ENCODE results near the gene NOC2L.

NOC2L gene

DNA sequence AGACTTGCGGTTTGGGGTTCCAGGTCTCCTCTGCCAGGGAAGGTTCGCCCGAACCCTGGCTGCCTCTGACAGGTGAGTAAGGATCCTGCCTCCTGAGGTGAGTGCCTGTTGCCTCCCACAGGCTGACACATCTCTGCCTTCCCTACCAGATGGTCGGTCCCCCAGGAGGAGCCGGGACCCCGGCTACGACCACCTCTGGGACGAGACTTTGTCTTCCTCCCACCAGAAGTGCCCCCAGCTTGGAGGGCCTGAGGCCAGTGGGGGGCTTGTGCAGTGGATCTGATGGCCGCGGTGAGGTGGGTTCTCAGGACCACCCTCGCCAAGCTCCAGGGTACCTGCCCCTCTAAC, 15.2 kb upstream of the NOC2L start:
- DNase-seq, result no peak

DNA sequence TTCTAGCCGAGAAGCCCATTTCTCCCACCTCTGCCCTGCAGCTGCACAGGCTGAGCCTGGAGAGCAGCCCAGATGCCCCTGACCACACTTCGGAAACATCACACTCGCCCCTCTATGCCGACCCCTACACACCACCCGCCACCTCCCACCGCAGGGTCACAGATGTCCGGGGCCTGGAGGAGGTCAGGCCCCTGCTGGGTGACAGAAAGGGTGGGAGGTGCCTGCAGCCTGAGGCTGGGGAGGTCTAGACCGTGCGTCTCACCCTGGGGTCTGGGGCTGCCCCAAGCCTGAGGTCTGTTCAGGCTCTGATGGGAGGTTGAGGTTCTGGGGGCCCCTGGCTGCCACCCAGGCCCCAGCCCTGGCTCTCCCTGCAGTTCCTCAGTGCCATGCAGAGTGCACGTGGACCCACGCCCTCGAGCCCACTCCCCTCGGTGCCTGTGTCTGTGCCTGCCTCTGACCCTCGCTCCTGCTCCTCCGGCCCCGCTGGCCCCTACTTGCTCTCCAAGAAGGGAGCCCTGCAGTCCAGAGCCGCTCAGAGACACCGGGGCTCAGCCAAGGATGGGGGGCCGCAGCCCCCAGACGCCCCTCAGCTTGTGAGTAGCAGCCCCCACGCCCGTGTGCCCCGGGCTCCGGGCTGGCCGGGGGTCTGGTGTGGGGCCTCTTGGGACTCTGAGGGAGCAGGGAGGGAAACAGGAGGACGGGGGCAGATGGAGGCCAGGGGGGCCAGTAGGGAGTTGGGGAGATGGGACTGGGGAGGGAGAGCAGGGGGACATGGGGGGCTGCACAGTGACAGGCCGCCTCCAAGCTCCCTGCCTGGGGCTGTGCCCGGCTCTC, 14.6 kb upstream of the NOC2L start:
- DNase-seq, result no peak

- DNase-seq, result no peak
Measured at GRCh38 chr1:972726-973458, 13.8 kb upstream of the NOC2L start.

- no peak for DNase-seq
Measured at GRCh38 chr1:971751-972506, 12.9 kb upstream of the NOC2L start.

- DNase-seq, result no peak
Measured at GRCh38 chr1:970973-971730, 12.1 kb upstream of the NOC2L start.

DNA sequence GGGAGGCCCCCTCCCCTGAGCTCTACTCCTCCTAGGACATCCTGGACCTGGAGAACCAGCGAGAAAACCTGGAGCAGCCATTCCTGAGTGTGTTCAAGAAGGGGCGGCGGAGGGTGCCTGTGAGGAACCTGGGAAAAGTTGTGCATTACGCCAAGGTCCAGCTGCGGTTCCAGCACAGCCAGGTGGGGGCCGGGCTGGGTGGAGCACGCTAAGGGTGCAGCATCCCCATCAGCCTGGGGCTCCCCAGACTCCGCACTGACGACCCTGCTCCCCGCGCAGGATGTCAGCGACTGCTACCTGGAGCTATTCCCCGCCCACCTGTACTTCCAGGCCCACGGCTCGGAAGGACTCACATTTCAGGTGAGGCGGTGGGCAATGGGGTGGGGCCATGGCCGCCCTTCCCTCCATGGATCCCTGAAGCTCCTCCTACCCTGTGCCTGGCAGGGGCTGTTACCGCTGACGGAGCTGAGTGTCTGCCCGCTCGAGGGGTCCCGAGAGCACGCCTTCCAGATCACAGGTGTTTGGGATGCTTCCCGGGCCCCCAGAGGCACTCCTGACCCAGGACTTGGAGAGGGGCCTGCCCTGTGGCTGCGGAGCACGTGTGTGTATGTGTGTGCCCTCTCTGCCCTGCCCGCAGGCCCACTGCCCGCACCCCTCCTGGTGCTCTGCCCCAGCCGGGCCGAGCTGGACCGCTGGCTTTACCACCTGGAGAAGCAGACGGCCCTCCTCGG, 11.4 kb upstream of the NOC2L start:
- DNase-seq, result no peak

DNA sequence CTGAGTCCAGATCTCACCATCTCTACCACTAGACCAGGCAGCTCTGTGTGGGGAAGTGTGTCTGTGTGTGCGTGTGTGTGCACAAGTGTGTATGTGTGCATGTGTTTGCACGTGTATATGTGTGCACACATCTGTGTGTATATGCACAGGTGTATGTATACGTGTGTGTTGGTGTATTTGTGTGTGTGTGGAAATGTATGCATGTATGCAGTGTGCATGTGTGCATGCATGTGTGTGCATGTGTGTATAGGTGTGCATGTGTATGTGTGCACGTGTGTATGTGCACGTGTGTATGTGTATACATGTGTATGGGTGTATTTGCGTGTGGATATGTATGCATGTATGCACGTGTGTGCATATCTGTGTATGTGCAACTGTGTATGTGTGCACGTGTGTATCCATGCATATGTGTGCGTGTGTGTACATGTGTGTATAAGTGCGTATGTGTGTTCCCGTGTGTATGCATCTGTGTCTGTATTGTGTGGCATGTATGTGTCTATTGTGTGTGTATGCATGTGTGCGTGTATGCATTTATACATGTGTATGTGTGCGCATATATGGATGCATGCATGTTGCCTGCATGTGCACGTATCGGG, 10.3 kb upstream of the NOC2L start:
- no peak for DNase-seq

- DNase-seq, result no peak
Measured at GRCh38 chr1:967466-968343, 8.6 kb upstream of the NOC2L start.

GRCh38 chr1:966704-967300, 7.7 kb upstream of the NOC2L start:
- peak; percentile 78 for DNase-seq

GRCh38 chr1:966135-966703, 7.2 kb upstream of the NOC2L start, which contains the start of gene PLEKHN1:
Gene PLEKHN1 (plus strand): TSS chr1:966482. CDS start chr1:966532, 50 bp downstream.
- DNase-seq, result peak; percentile 19

- no peak for DNase-seq
Measured at GRCh38 chr1:965526-966134, 6.6 kb upstream of the NOC2L start.

- DNase-seq, result no peak
Measured at GRCh38 chr1:964691-965525, 5.9 kb upstream of the NOC2L start.

DNA sequence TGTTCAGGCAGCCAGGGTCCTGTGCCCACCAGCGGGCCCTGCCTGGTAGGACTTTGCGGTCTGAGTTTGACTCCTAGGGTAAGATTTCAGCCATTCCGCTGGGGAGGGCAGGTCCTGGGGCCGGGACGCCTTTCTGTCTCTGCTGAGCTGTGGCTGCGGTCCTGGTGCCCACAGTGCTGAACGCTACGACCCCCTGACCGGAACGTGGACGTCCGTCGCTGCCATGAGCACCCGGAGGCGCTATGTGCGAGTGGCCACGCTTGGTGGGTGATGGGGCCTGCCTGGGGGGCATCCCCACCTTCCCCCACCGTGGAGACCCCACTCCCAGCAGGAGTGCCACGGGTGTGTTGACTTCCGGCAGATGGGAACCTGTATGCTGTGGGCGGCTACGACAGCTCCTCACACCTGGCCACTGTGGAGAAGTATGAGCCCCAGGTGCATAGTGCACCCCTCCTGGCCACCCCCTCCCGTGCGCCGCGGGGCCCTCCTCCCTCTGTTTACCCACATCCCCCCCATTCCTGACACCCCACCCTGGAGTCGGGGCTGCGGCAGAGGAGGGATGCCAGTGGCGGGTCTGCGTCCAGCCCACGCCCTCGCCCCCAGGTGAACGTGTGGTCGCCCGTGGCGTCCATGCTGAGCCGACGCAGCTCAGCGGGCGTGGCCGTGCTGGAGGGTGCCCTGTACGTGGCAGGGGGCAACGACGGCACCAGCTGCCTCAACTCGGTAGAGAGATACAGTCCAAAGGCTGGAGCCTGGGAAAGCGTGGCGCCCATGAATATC, 4.9 kb upstream of the NOC2L start:
- no peak for DNase-seq

- DNase-seq, result no peak
Measured at GRCh38 chr1:963301-963651, 4.2 kb upstream of the NOC2L start.

GRCh38 chr1:962381-963300, 3.6 kb upstream of the NOC2L start:
- no peak for DNase-seq

- no peak for DNase-seq
Measured at GRCh38 chr1:961132-961669, 2.1 kb upstream of the NOC2L start.
